ENCODE data around the gene PBX1.

PBX1 gene

DNA sequence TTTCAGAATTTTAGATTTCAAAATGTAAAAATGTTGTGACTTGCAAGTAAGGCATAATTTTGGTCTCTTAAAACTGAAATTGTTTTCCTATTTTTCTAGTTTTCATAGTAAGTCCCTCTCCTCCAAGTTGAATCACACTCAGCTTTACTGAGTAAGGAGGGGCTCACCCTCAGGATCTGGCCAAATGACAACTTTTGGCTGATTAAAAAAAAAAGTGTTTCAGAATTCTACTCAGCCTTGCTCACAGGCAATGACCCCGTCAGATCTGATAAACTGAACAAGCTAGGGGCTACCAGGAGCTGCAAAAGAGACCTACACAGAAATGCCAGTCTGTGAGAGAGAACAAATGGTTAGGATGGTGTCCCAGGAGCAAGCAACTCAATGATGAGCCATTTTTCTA is 159.8 kb downstream of the PBX1 start:
- Histone ChIP-seq H3K9me3 (no peaks in the 10 kb centered on the region), H3K27ac (no peak overlapping the region), H3K4me3 (ENCODE audit: low read depth in 1 of 2, low read length in 1 of 2) (no peak overlapping the region), H3K4me1 (ENCODE audit: control insufficient read depth in 1 of 2, insufficient read depth in 1 of 2, low read depth in 1 of 2, low read length in 1 of 2) (peaks cover 5 to 9% of the 10 kb centered on the region in 2 experiments), H3K27me3 (peaks cover 98% of the 10 kb centered on the region), H3K36me3 (no peaks in the 10 kb centered on the region)
- TF ChIP-seq, protein P1, sequence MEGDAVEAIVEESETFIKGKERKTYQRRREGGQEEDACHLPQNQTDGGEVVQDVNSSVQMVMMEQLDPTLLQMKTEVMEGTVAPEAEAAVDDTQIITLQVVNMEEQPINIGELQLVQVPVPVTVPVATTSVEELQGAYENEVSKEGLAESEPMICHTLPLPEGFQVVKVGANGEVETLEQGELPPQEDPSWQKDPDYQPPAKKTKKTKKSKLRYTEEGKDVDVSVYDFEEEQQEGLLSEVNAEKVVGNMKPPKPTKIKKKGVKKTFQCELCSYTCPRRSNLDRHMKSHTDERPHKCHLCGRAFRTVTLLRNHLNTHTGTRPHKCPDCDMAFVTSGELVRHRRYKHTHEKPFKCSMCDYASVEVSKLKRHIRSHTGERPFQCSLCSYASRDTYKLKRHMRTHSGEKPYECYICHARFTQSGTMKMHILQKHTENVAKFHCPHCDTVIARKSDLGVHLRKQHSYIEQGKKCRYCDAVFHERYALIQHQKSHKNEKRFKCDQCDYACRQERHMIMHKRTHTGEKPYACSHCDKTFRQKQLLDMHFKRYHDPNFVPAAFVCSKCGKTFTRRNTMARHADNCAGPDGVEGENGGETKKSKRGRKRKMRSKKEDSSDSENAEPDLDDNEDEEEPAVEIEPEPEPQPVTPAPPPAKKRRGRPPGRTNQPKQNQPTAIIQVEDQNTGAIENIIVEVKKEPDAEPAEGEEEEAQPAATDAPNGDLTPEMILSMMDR (IDR thresholded peaks at IDR 0.05), result no peak

DNA sequence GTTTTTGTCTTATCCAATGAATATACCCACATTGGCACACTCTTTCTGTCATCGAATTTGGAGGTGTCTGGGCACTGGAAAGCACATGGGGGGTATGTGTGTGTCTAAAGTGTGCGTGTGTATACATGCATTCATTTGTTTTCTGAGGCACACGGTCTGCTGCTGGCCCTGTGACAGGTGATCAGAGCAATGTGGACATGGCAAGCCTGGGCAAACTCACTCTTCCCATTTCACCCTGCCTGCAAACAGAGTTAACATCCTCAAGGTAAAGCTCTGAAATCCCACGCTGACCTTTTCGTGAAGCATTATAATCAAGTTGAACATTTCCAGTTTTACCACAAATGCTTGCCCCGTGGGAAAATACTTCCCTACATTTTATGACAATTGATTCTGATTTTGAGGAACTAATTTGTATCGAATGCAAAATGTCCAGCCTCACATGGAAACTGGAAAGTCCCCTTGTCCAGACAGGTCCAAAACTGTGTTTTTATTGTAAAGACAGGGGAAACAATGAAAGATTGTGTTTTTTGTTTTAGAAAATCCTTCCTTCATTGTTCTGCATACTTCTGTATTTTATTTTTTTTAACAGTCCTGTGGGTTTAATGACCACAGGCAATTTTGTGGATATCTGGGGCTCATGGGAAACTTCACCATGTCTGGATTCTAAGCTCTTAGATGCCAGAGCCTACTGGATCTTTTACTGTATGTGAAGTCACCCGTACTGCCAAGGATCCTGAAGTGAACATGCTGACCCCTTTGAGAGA is 160.9 kb downstream of the PBX1 start:
- H3K27ac ChIP-seq, result no peak overlapping the region
- H3K4me3 ChIP-seq (ENCODE audit: low read depth in 1 of 2, low read length in 1 of 2), result no peak overlapping the region
- H3K36me3 ChIP-seq, result no peaks in the 10 kb centered on the region
- H3K27me3 ChIP-seq, result peaks cover 90% of the 10 kb centered on the region
- H3K9me3 ChIP-seq, result no peaks in the 10 kb centered on the region
- TF ChIP-seq, protein P1 (IDR thresholded peaks at IDR 0.05), result no peak
- H3K4me1 ChIP-seq (ENCODE audit: control insufficient read depth in 1 of 2, insufficient read depth in 1 of 2, low read depth in 1 of 2, low read length in 1 of 2), result peaks cover 5 to 9% of the 10 kb centered on the region in 2 experiments

DNA sequence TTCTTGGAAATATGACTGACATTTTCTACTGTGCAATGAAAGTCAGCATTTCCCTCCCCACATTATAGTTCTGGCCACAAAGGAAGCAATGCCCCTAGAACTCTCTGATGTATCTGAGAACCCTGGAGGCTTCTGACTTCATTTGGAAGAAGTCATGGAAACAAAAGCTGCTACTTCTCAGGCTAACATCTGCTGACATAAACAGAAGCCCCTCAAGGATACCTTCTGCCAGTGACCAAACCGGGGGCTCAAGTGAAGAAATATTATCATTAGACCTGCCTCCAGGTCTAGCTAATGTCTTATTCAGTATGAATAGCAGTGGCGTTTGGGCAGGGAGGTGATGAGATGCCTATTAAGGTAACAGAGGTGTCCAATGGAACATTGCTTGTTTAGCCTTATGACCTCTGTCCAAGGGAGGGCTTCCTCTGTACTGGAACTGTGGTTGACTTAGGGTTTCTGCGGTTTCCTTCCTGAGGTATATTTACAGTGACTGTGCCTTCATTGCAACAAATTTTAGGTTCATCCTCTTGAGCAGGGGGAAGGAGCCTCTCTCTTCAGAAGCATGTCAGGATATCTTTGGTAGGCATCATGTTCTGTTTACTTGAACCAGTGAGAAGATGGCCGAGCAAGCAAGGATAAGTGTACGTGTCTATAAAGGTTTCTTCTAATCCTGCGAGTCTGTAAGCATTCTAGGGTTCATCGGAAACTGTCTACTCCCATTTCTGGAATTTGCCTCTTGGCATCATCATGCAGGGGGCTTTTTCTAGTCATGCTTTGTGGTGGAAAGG is 161.7 kb downstream of the PBX1 start:
- Histone ChIP-seq H3K4me1 (ENCODE audit: control insufficient read depth in 1 of 2, insufficient read depth in 1 of 2, low read depth in 1 of 2, low read length in 1 of 2) (peaks cover 5 to 9% of the 10 kb centered on the region in 2 experiments), H3K27me3 (peaks cover 82% of the 10 kb centered on the region), H3K9me3 (no peaks in the 10 kb centered on the region), H3K27ac (no peak overlapping the region), H3K36me3 (no peaks in the 10 kb centered on the region), H3K4me3 (ENCODE audit: low read depth in 1 of 2, low read length in 1 of 2) (no peak overlapping the region)
- TF ChIP-seq, protein P1 (IDR thresholded peaks at IDR 0.05), result no peak

DNA sequence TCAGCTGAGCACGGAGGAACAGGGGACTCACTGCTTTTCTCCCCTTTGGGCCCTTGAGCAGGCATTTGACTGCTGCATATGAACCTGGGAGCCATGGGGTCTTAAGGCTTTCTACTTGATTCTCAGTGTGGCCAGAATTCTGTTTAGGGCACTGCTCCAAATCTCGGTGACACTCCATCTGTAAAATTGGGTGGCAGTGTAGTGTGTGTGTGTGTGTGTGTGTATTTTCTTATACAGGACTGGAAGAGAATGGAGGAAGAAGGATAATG is 162.2 kb downstream of the PBX1 start:
- H3K36me3 ChIP-seq, result no peaks in the 10 kb centered on the region
- peaks cover 81% of the 10 kb centered on the region for H3K27me3 ChIP-seq
- peaks cover 5 to 9% of the 10 kb centered on the region in 2 experiments for H3K4me1 ChIP-seq (ENCODE audit: control insufficient read depth in 1 of 2, insufficient read depth in 1 of 2, low read depth in 1 of 2, low read length in 1 of 2)
- no peak overlapping the region for H3K4me3 ChIP-seq (ENCODE audit: low read depth in 1 of 2, low read length in 1 of 2)
- no peaks in the 10 kb centered on the region for H3K9me3 ChIP-seq
- H3K27ac ChIP-seq, result no peak overlapping the region
- TF ChIP-seq, protein P1 (IDR thresholded peaks at IDR 0.05), result no peak

DNA sequence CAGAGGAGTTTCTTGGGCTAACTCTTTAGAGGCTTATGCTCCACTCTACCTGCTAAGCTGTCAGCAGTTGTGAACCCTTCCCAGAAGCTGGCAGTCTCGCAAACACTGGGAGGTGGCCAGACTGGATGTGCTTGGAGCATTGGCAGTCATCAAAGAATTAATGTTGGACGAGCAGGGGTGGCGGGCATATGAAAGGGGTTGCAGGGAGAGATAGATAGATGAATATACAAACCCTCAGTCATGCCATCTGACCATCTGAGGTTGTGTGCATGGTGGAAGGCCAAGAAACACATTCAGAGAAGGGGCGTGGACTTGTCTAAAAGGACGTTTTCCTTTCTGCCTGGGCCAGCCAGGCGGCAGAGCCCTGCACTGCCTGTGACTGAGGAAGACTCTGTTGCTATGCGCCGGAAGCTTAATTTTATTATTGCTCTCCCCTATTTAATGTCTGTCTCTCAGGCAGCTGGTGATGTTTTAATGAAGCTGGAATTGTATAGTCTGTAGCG is 164.4 kb downstream of the PBX1 start:
- Histone ChIP-seq H3K4me3 (ENCODE audit: low read depth in 1 of 2, low read length in 1 of 2) (no peak overlapping the region), H3K9me3 (no peaks in the 10 kb centered on the region), H3K36me3 (no peaks in the 10 kb centered on the region), H3K27me3 (peaks cover 62% of the 10 kb centered on the region), H3K27ac (no peak overlapping the region), H3K4me1 (ENCODE audit: control insufficient read depth in 1 of 2, insufficient read depth in 1 of 2, low read depth in 1 of 2, low read length in 1 of 2) (peaks cover 5 to 9% of the 10 kb centered on the region in 2 experiments)
- TF ChIP-seq, protein P1 (IDR thresholded peaks at IDR 0.05), result no peak

Measured in neutrophil (primary cell).